HT-29 (cell line): ENCODE measurements around the gene DACH1. TPM values are rescaled to one million over a fixed set of nuclear protein-coding genes. Genes with fewer than 3 reads are reported as not detected.
"Not testable (repeated sequence)": the region's sequence is repeated elsewhere in the genome, so short reads cannot be mapped to it uniquely, and the experiment has no call there.

Experiments
- DNase-seq: peaks from one replicate; pipeline ENCODE4 v3.0.0-alpha.2; 2015; ENCODE audit warnings: low spot score
- total RNA-seq: library from RNA; depleted of rRNA; stranded (reverse); fragments of >200 nt; shearing (Covaris generic); gene quantifications from 2 replicates; pipeline ENCODE4 v1.2.3, GENCODE V29; 2014

Gene DACH1
- total RNA-seq, 1 experiment from 2014 or later = 0.48 TPM

DNA sequence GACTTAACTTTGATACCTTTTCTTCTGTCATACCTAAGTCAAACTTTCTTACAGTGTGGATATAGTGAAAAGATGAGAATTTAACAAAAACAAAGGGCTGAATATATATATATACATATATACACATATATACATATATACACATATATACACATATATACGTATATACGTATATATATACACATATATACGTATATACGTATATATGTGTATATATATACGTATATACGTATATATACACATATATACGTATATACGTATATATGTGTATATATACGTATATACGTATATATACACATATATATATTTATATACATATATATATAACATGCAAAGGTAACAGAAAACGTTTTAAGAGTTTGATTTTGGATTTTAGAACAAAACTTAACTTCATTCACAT lies 88.0 kb downstream of the DACH1 start:
- DNase-seq = not testable (repeated sequence)

DNA sequence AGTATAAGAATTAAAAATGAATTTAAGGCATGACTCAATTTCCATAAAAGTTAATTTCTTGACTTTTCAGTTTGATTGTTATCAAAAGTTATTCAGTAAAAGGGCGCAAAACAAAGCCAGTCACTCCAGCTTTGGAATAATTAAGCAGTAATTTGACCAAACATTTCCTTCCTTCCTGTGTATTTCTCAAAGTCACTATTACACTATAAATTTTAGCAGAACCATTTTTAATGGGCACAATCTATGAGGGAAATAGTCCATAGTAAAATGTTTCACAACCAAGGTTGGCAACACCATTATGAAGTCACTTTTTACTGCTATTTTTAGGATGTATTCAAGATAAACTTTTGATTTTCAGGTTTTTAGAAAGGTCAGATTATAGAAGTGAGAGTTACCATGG lies 91.0 kb downstream of the DACH1 start:
- no peak for DNase-seq

DNA sequence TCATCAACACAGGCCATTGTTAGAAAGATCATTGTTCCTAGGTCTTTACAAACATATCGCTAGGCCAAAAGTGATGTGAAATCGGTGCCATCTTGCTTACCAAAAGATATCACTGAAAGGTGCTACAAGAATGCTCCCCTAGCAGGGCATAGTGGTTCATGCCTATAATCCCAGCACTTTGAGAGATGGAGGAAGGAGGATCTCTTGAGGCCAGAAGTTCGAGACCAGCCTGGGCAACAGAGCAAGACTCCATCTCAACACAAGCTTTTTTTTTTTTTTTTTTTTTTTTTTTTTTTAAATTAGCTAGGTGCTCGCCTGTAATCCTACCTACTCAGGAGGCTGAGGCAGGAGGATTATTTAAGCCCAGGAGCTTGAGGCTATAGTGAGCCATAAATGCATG lies 92.1 kb downstream of the DACH1 start:
- DNase-seq = no peak

DNA sequence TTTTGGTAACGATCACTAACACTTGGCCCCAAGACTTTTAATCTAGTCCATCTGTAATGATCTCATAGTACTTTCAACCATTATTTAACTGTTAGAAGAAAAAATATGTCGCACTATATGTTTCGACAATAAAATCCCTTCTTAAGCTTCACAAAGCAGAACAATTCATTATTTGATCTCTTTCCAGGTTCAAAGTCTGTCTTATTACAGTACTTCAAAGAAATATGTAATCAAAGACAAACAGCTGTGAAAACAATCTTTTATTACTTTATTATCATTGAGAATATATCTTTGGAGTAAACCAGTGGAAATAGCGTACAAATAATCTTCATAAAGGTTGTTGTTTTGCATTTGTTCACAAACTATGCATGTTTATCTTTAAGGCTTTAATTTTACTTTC lies 93.5 kb downstream of the DACH1 start:
- DNase-seq = peak; percentile 7

DNA sequence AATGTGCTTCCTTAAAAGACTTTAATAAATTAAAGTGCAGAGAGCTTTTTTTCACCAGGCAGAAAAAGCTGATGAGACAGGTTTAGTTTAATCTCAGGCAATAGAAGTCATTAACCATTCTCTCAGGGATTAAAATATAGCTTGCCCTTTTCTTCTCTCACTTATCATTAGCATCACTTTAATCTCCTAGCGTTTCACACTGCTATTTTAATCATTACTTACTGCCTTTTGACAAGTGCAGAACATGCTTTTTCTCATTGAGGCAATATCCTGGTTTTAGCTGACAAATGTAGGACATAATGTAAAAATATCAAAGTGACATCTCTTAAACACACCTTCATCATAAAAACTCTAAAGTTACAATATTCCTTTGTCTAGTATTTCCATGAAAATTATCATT lies 94.6 kb downstream of the DACH1 start:
- no peak for DNase-seq

DNA sequence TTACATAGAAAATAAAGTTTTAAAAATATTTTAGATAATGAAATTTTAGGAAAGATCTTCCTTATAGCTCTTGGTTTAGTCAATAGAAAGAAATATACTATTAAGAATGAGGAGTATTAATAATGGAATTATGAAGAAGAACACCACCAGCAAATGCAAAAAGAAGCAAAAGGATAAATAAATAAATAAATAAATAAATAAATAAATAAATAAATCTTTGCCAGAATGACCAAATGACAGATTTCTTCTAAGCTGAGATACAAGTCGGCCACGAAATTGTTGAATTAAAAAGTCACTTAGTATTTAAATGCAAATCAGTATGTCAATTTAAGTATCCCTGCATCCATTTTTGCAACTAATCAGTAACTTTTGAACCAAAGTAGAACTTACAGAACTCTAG lies 95.9 kb downstream of the DACH1 start:
- DNase-seq = no peak

DNA sequence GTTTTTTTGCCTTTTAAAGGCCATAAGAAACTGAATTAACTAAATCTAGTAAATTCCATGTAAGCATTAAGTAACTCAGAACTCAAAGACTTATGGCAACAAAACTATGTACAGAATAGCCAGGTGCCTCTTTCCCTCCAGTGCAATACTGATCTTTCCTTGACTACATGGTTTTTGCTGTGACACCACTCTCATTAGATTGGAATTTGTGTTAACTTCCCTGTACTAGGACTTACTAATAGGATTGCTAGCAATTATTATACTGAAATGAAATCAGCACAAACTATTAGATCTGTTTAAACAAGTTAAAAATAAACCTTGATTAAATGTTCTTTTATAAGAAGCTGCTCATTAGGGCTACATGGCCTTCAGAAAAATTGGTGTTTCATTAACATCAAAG lies 96.3 kb downstream of the DACH1 start:
- no peak for DNase-seq

DNA sequence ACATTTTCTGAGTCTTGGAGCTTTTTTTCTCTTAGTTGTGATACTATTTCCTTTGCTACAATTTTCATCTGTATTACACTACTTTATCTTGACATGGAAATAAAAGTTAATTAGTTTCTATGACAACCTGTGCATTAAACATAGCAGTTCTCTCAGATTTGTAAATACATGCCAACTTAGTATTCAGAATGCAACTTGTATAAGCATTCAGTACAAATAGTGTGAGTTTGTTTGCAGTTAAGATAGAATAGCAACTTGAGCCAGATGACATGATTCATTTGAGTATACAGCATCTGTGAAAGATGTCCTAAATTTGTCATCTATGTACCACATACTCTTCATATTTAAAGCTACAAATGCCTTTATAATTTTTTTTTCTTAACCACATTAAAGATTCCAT lies 98.1 kb downstream of the DACH1 start:
- no peak for DNase-seq

DNA sequence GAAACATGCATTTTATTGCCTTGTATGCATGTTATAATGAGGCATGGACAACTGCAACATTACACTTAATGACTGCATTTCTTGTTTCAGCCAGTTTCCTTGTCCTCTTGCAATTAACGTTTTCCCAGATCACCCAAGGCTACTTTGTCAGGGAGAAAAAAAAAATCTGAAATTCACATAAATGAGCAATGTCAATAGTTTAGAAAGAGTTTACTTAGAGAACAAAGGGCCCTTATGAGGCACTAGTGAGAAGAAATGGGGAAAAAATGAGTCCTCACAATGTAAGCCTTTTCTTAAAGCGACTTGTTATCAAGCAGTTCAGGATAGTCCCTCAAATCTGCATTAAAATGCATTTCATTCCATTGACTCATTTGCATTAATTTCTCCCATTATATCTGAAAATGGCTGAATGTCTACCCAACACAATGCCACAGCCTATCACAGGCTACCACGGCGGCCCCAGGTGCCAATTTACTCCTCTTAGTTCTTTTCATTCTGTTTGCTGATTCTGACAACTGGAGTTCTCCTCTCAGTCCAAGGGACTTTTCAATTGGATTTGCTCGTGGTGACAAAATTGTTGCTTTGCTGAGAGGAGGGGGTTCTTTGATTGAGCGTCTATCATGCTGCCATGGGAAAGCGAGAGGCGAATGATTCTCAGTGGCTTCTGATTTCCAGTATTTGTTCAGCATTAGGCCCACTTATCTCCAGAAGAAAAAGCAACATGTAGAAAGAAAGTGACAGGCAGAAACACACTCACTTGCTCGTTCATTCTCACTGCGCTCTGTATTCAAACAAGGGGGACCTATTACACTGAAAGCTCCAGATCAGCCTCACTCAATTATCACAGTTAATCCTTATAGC lies 107.1 kb downstream of the DACH1 start:
- no peak for DNase-seq

DNA sequence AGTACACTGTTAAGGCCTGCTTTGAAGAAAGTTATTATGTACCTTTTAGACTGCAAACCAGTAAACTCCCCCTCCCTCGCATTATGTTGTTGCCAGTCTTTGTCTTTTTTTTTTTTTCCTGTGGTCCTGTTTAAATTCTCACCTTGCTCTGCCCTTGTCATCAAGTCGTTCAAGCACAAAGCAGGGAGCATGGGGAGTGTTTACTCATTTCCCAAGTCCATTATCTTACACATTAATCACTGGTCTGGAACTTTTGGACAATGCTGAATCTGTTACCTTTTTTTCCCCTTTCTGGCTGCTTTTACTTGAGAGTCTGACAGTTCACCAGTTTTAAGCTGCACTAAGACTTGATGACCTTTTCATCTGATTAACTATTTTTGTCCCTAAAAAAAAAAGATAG lies 108.2 kb downstream of the DACH1 start:
- DNase-seq = no peak

DNA sequence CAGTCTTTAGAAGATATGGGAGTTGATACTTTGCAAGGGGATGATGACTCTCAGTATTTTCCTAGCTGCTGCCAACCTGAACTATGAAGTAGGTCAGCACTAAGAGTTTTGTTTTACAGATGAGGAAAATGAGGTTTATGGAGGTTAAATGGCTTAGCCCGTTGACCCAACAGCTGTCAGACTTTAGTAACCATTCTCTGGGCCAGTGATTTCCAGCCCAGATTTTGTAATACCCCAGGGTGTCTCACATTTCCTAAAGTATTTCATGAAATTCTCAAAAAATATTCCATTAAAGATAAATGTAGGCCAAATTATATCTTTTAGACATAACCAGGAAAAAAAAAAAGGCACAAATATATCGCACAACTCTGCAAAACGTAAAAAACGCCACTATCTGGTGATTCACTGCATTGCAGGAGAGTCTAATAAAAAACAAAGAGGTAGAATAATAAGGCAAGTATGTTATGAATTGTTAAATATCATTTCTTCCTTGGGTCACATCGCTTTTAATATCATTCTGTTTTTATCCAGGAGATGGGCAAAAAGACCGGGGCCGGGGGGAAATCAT lies 112.5 kb downstream of the DACH1 start:
- no peak for DNase-seq

DNA sequence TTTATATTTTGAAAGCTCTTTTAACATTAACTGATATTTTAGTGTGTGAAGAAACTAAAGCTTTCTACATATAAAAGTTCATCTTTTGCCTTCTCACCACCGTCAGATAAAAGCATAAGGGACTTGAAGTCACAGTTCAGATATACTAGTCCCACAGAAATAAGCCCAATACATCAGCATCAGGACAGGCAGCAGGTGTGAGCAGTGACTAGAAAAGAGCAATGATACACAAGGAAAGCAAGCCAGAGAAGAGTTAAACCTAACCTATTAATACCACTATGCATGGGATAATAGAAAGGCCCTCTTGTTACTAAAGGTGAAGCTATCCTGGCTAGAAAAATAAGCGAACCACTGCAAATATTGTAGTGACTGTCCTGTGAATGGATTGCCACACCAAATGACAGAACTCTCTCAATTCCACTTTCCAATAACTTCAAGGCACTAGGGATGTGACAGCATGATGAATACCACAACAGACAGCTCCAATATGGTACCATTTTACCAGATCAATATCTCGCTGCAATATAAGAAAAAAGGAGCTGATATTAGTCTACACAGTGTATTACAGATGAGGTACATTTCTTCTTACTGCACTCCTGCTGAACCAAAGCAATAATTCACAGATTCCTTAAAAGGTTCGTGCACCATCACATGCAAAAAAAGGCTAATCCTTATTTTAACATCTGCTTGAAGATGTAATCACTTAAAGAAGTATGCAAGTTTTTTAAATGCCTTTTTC lies 114.1 kb downstream of the DACH1 start:
- DNase-seq = no peak

DNA sequence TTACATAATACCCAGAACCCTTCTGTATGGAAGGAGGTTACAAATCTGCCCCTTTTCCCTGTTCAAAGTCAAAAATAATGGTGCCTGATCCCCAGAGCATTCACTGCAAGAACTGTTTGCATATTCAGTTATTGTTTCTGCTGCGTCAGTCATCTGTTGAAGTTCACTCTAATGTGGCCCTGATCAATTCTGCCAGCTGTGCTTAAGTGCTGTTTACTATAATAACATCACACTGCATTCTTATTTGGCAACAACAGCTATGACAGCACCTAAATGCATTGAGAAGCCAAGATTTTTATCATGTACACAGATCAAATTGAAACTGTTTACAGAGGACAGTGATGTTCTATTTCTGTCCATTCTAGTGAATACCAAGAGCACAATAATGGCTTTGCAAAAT lies 115.9 kb downstream of the DACH1 start:
- no peak for DNase-seq

DNA sequence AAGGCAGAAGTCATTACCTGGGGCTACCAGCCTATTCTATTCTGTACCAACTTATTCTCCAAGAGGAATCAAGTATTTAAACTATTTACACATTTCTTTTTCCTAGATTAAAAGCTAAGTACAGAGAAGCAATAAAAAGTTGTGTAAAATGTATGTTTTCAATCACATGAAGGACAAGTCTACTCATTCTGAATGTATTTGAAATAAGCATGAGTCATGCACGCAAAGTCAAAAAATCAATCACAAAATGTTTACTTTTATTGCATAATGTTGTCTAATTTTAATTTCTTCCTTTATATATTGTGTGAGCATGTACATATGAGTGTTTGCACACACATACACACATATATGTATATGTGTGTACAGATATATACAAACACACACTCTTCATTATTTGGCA lies 136.7 kb downstream of the DACH1 start:
- DNase-seq = peak; percentile 19

DNA sequence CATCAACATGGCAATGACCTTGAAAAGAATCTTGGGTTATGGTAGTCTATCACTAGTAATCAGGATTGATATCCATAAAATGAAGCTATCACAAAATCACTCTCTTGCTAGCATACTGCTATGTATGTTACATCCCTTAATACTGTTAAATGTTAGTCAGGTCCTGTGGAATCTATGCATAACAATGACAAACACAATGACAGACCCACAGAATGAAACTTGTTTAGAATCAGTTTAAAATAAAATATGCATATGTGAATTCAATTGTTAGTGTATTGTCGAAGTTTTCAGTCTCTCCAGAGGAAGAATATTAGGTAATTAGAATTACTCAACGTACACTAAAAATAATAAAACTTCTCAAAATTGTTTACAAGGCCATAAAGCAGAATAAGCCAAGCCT lies 137.6 kb downstream of the DACH1 start:
- DNase-seq = no peak

DNA sequence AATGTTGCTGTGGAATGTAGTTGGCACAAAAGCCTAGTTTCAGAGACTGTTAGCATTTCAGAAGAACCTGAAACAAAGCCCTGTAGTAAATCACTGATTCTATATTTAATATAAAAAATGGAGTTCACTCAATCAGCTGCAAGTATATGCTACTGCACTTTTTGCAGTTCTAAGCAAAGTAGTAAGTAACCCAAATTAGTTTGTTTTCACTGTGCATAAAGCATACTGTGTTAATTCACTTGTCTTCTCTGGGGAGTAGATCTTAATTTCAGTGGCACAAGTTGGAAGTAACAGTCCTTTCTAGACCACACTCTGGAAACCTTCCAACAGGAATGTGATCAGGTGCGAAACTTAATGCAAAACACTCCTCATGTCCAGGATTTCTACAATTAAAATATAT lies 139.3 kb downstream of the DACH1 start:
- no peak for DNase-seq

DNA sequence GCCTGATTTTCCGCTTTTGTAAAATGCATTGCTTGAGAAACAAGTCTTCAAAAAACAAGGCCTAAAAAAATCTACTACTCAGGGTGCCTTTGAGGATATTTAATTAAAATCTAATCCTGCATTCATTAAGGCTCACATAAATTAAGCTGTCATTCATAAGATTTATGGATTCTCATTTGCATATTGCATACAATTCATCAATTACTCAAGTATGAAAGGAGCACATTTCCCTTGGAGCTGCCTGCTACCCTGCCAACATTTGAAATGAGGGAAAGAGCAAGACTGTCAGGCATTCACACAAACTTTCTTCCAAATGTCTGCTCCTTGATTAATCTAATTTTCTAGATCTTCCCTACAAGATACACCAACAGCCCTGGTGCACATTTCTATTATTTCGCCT lies 140.0 kb downstream of the DACH1 start:
- no peak for DNase-seq

DNA sequence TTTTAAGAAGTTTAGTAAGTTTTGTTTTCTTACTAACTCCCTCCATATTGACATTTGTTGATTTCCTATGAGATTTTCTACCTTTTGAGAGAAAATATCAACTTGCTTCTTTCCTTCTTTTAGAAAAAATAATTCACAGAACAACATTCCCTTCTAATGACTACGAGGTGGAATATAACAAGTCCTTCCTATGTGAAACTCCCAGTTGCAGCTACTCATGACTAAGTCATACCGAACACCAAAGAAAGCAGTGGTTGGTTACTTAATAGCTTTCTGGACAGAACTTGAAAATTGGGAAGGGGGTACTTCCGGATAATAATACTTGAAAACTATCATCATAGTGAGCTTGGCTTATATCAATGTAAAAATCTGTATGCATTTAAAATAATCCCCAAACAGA lies 144.8 kb downstream of the DACH1 start:
- no peak for DNase-seq

DNA sequence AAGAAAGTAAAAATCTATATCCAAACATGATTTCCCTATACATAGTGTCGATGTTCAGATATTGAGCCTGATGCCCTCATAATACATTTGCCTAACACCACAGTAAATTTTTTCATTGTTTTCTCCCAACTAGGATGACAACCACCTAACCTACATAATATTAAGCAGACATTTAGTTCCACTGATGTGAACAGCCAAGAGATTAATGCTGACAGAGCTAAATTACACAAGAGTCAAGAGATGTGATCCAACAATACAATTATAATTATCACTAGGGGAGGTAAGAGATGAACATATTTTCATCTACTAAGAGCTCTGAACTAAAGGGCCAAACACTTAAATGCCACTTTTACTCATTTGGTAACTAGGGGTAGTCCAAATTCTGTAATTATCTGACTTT lies 145.9 kb downstream of the DACH1 start:
- DNase-seq = no peak

DNA sequence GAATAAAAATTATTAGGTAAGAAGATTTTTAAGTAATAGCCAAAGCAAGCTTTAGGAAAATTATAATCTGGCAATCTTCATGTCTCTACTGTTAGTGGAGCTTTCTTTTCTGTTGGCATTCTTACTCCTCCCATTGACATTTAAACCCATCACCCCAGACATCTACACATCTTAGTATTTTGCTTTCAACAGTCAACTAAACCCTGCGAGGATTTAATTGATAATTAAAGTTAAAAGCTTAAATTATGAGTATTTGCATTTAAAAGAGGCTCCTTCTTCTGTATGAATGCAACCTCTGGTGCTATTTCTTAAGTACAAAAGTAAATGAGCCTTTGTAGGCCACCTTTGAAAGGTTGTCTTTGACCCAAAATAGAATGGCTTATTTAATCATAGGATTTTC lies 148.1 kb downstream of the DACH1 start:
- DNase-seq = no peak

DNA sequence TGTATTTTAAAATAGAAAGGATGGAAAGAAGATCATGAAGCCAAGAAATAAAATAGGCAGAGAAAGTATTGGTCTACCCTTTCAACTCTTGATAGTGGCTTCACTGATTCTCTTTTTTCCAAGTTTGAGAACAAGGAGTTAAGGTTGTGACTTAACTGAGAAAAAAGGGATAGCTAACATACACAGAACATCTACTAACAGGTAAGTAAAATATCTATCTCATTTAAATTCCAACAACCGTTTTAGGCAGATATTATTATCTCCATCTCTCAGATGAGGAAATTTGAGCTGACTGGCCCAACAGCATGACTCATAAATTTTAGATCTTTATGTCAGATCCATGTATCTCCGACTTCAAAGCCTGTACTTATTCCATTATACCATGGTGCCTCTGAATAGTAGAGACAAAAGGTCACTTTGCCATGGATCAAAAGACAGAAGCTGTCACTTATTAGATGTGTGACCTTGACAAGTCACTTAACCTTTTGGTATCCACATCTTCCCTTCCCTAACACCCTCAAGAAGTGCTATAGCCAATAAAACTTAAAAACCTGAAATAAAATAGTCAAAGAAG lies 152.1 kb downstream of the DACH1 start:
- DNase-seq = no peak

DNA sequence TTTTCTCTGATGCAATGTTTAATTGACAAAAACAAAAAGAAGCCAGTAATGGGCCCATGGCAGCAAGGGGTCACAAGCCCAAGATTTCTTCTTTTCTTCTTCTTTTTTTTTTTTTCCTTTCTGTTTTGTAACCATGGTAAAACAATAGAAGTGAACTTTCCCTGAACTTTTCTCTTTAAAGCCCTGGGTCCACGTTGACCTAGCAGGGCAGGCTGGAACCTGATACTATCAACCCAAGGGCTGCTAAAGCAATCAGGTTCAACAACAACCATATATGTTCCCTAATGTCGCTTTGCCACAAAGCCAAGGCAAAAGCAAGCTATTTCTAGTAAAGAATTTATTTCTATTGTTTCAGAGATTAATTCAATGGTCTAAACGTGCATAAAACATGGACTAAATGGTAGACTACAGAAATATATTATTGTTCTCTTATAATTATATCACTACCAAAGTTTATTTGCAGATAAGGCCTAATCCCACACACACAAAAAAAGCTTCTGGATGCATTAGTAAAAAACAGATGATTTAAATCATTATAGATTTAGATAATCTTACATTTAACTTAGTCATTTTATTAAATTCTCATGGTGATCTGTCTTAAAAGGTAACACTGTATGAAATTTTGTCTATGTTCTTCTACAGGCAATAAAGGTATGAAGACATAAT lies 153.9 kb downstream of the DACH1 start:
- peak; percentile 74 for DNase-seq
